DND-41 (cell line): ENCODE data around the gene ABCA8.
"Not testable (repeated sequence)": the region's sequence is repeated elsewhere in the genome, so short reads cannot be mapped to it uniquely, and the experiment has no call there.

ENCODE experiments used
- ATAC-seq: fragments of 200-7000 bp; cut with Tn5 transposase; 3 replicates; pipeline ENCODE4 v1.9.1; 2021; ENCODE audit warnings: low read depth; ENCODE audit not compliant: insufficient read depth
- DNase-seq: peaks from one replicate; pipeline ENCODE4 v3.0.0-alpha.2; 2020
- H2AFZ ChIP-seq: 2 replicates; pipeline ENCODE4 v1.6.0; 2012; ENCODE audit warnings: low read depth, low read length
- H3K27ac ChIP-seq: 2 replicates; pipeline ENCODE4 v1.5.1; 2012; ENCODE audit warnings: low read length, inconsistent platforms
- H3K27me3 ChIP-seq: fragments of 200-600 bp; sonication (generic); 2 replicates; pipeline ENCODE4 v1.6.0; 2012; ENCODE audit warnings: low read length, mild to moderate bottlenecking, inconsistent platforms; ENCODE audit not compliant: insufficient read depth, poor library complexity
- H3K36me3 ChIP-seq: 2 replicates; pipeline ENCODE4 v1.5.1; 2012; ENCODE audit warnings: low read length, inconsistent platforms; ENCODE audit not compliant: insufficient read depth
- H3K4me1 ChIP-seq: 2 replicates; pipeline ENCODE4 v1.5.1; 2012; ENCODE audit warnings: mild to moderate bottlenecking, low read length; ENCODE audit not compliant: insufficient read depth
- H3K4me2 ChIP-seq: 2 replicates; pipeline ENCODE4 v1.6.0; 2012; ENCODE audit warnings: mild to moderate bottlenecking, moderate library complexity, low read length, inconsistent platforms; ENCODE audit not compliant: insufficient read depth
- H3K4me3 ChIP-seq, 2 experiments: fragments of 200-600 bp in 1 of 2; shearing (Covaris generic) in 1 of 2; 2 replicates each; pipeline ENCODE4 v1.5.1; 2012 to 2016; ENCODE audit warnings: inconsistent platforms in 2 of 2, low read length in 2 of 2, mild to moderate bottlenecking in 2 of 2, low read depth in 1 of 2, moderate library complexity in 1 of 2
- H3K79me2 ChIP-seq: 2 replicates; pipeline ENCODE4 v1.6.0; 2012; ENCODE audit warnings: low read length, inconsistent platforms; ENCODE audit not compliant: insufficient read depth
- H3K9ac ChIP-seq: 2 replicates; pipeline ENCODE4 v1.6.0; 2012; ENCODE audit warnings: low read depth, mild to moderate bottlenecking, inconsistent platforms, low read length, moderate library complexity
- H3K9me3 ChIP-seq: 2 replicates; pipeline ENCODE4 v1.5.1; 2012; ENCODE audit warnings: low read length, moderate library complexity, mild to moderate bottlenecking, inconsistent platforms; ENCODE audit not compliant: insufficient read depth, severe bottlenecking
- H4K20me1 ChIP-seq: 2 replicates; pipeline ENCODE4 v1.6.0; 2012; ENCODE audit warnings: low read length; ENCODE audit not compliant: insufficient read depth
- CTCF ChIP-seq: IDR thresholded peaks from 2 replicates; pipeline ENCODE4 v1.5.1; 2012; ENCODE audit warnings: borderline replicate concordance, low read length, moderate library complexity, mild to moderate bottlenecking; ENCODE audit not compliant: poor library complexity, severe bottlenecking; ENCODE audit errors: extremely low read depth
- EZH2 ChIP-seq: IDR thresholded peaks from 3 replicates; pipeline ENCODE4 v1.6.1; 2012; ENCODE audit warnings: borderline replicate concordance, low read depth, mild to moderate bottlenecking, moderate library complexity, low read length, inconsistent platforms; ENCODE audit not compliant: severe bottlenecking

The ABCA8 gene, protein sequence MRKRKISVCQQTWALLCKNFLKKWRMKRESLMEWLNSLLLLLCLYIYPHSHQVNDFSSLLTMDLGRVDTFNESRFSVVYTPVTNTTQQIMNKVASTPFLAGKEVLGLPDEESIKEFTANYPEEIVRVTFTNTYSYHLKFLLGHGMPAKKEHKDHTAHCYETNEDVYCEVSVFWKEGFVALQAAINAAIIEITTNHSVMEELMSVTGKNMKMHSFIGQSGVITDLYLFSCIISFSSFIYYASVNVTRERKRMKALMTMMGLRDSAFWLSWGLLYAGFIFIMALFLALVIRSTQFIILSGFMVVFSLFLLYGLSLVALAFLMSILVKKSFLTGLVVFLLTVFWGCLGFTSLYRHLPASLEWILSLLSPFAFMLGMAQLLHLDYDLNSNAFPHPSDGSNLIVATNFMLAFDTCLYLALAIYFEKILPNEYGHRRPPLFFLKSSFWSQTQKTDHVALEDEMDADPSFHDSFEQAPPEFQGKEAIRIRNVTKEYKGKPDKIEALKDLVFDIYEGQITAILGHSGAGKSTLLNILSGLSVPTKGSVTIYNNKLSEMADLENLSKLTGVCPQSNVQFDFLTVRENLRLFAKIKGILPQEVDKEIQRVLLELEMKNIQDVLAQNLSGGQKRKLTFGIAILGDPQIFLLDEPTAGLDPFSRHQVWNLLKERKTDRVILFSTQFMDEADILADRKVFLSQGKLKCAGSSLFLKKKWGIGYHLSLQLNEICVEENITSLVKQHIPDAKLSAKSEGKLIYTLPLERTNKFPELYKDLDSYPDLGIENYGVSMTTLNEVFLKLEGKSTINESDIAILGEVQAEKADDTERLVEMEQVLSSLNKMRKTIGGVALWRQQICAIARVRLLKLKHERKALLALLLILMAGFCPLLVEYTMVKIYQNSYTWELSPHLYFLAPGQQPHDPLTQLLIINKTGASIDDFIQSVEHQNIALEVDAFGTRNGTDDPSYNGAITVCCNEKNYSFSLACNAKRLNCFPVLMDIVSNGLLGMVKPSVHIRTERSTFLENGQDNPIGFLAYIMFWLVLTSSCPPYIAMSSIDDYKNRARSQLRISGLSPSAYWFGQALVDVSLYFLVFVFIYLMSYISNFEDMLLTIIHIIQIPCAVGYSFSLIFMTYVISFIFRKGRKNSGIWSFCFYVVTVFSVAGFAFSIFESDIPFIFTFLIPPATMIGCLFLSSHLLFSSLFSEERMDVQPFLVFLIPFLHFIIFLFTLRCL (N-terminal part only)

DNA sequence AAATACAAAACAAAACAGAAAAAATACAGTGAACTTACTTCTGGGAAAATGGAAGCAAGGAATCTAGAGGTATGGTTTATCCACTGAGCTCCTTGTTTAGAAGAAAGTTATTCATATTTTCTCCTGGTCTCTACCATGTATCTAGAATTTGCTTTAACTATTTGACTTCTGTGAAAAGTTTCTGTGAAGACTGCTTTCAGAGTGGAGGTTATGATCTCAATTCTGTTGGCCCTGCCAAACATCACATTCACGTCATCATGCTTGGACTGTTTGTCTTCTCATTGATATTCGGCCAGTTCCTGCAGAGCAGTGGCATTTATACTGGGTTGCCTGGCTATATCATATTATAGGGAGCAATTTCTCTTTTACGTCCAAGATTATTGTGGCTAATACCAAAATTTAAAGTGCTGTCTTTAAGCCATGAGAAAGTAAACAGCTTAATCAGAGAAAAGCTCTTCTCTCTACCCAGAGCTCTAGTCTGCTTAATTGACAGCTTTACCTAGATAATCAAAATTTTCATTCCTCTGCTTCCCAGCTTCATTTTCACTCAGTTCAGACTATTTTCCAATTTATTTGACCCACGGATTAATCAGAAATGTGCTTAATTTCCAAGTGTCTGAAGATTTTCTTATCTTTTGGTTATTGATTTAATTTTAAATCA is at the start of gene ABCA8:
Gene ABCA8, minus strand, starts transcription at position 212 of the 661 bp plus-strand sequence. CDS start 13,358 bp downstream, outside the sequence.
- TF ChIP-seq EZH2, result no peak
- no peak for TF ChIP-seq CTCF
- H3K36me3 ChIP-seq, result no peaks in the 10 kb centered on the region
- no peak within 1 kb of the TSS for H3K9ac ChIP-seq
- H3K27me3 ChIP-seq, result no peaks in the 10 kb centered on the region
- H4K20me1 ChIP-seq, result no peaks in the 10 kb centered on the region
- ATAC-seq (no peak), DNase-seq (no peak)
- no peak within 1 kb of the TSS; the same call in 1 of the 2 replicates for H2AFZ ChIP-seq
- H3K9me3 ChIP-seq, result no peaks in the 10 kb centered on the region
- no peak within 1 kb of the TSS for H3K4me3 ChIP-seq
- H3K4me1 ChIP-seq, result no peaks in the 10 kb centered on the region
- no peaks in the 10 kb centered on the region for H3K79me2 ChIP-seq
- no peak within 1 kb of the TSS for H3K4me2 ChIP-seq
- no peak within 1 kb of the TSS for H3K27ac ChIP-seq

DNA sequence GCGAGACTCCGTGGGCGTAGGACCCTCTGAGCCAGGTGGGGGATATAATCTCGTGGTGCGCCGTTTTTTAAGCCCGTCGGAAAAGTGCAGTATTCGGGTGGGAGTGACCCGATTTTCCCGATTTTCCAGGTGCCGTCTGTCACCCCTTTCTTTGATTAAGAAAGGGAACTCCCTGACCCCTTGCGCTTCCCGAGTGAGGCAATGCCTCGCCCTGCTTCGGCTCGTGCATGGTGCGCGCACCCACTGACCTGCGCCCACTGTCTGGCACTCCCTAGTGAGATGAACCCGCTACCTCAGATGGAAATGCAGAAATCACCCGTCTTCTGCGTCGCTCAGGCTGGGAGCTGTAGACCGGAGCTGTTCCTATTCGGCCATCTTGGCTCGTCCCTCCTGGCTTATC is 49.6 kb upstream of the ABCA8 start:
- H3K79me2 ChIP-seq, H3K4me1 ChIP-seq, H3K36me3 ChIP-seq, H3K27ac ChIP-seq, H3K4me3 ChIP-seq, H2AFZ ChIP-seq, H4K20me1 ChIP-seq, DNase-seq, H3K9ac ChIP-seq, H3K27me3 ChIP-seq, ATAC-seq, H3K4me2 ChIP-seq, H3K9me3 ChIP-seq: not testable (repeated sequence)

GRCh38 chr17:68999743-69000142 is 44.6 kb upstream of the ABCA8 start:
- H3K9me3 ChIP-seq, H3K27me3 ChIP-seq, H3K4me3 ChIP-seq, H3K36me3 ChIP-seq, DNase-seq, H3K4me1 ChIP-seq, H3K79me2 ChIP-seq, H4K20me1 ChIP-seq, H3K4me2 ChIP-seq, ATAC-seq, H2AFZ ChIP-seq, H3K27ac ChIP-seq, H3K9ac ChIP-seq: not testable (repeated sequence)

- H3K9me3 ChIP-seq, result no peaks in the 10 kb centered on the region
- ATAC-seq, result no peak
- no peak overlapping the region for H3K4me2 ChIP-seq
- H3K9ac ChIP-seq, result no peak overlapping the region
- no peaks in the 10 kb centered on the region for H3K4me1 ChIP-seq
- no peaks in the 10 kb centered on the region for H4K20me1 ChIP-seq
- H3K27me3 ChIP-seq, result no peaks in the 10 kb centered on the region
- no peak overlapping the region for H3K4me3 ChIP-seq
- no peak overlapping the region for H3K27ac ChIP-seq
- no peak for DNase-seq
- no peaks in the 10 kb centered on the region for H3K36me3 ChIP-seq
- no peak for TF ChIP-seq EZH2
- no peak for TF ChIP-seq CTCF
- no peak overlapping the region for H2AFZ ChIP-seq
- no peaks in the 10 kb centered on the region for H3K79me2 ChIP-seq
Measured at GRCh38 chr17:68993112-68993511, 37.9 kb upstream of the ABCA8 start.
